H1 (cell line): Measurements from ENCODE around the gene DPP4. TPM values are rescaled to one million over a fixed set of nuclear protein-coding genes. Genes with fewer than 3 reads are reported as not detected.

ENCODE experiments used
- CTCF ChIA-PET: fragments of 300-600 bp; sonication (Branson Sonifier 250); formaldehyde crosslinking; loops from one replicate; lab custom pipeline; 2021; ENCODE audit not compliant: partially characterized antibody; lab: Charles Lee
- POLR2A ChIA-PET: fragments of 300-600 bp; sonication (Branson Sonifier 250); formaldehyde crosslinking; loops from one replicate; lab custom pipeline; 2021; ENCODE audit warnings: inconsistent platforms; ENCODE audit not compliant: partially characterized antibody; lab: Charles Lee
- DNase-seq, 2 experiments: peaks; one replicate each; pipeline versions ENCODE4 v3.0.0 to v3.0.0-alpha.2; 2010 to 2022; ENCODE audit warnings: low spot score in 2 of 2, low read depth in 1 of 2, mixed read lengths in 1 of 2
- FAIRE-seq: peaks from 2 replicates; lab custom pipeline; 2011; peaks lifted over from hg19 to GRCh38; lab: Jason Lieb, UNC
- H2AFZ ChIP-seq: 2 replicates; pipeline ENCODE4 v1.8.1; 2012; ENCODE audit warnings: low read length, inconsistent platforms
- H2AK5ac ChIP-seq: 2 replicates; pipeline ENCODE4 v1.6.1; 2013; ENCODE audit warnings: low read depth, low read length
- H2BK120ac ChIP-seq: replicated peaks from 2 replicates; pipeline ENCODE3; 2013; ENCODE audit warnings: low read depth, low read length, inconsistent platforms
- H2BK12ac ChIP-seq: 2 replicates; pipeline ENCODE4 v1.6.1; 2013; ENCODE audit warnings: low read depth, low read length
- H2BK15ac ChIP-seq: 2 replicates; pipeline ENCODE4 v1.6.1; 2013; ENCODE audit warnings: low read length
- H2BK20ac ChIP-seq: 2 replicates; pipeline ENCODE4 v1.6.1; 2013; ENCODE audit warnings: low read length
- H2BK5ac ChIP-seq: 2 replicates; pipeline ENCODE4 v1.6.1; 2013; ENCODE audit warnings: low read depth, low read length
- H3K14ac ChIP-seq: 2 replicates; pipeline ENCODE4 v1.6.1; 2013; ENCODE audit warnings: inconsistent platforms; ENCODE audit not compliant: insufficient read length
- H3K18ac ChIP-seq: 2 replicates; pipeline ENCODE4 v1.6.1; 2013; ENCODE audit warnings: low read length; ENCODE audit errors: extremely low read depth
- H3K23ac ChIP-seq: 2 replicates; pipeline ENCODE4 v1.6.1; 2013; ENCODE audit warnings: inconsistent platforms; ENCODE audit not compliant: insufficient read length
- H3K23me2 ChIP-seq: 2 replicates; pipeline ENCODE4 v1.6.1; 2013; ENCODE audit warnings: low read depth, low read length
- H3K27ac ChIP-seq: 2 replicates; pipeline ENCODE4 v1.6.1; 2011; ENCODE audit warnings: low read depth, low read length, inconsistent platforms
- H3K27me3 ChIP-seq, 4 experiments: replicated peaks in 1 of 4; 1 replicate in 1 of 4; 2 replicates in 3 of 4; pipeline versions ENCODE4 v1.6.1 to v1.8.1; 2011 to 2013; ENCODE audit warnings: low read length in 3 of 4, mild to moderate bottlenecking in 3 of 4, inconsistent platforms in 2 of 4, mixed read lengths in 2 of 4, moderate library complexity in 1 of 4; ENCODE audit not compliant: control insufficient read depth in 3 of 4, insufficient read depth in 3 of 4; ENCODE audit errors: extremely low read depth in 1 of 4
- H3K36me3 ChIP-seq, 4 experiments: 2 replicates each; pipeline versions ENCODE4 v1.6.1 to v1.8.1; 2011 to 2013; ENCODE audit warnings: mild to moderate bottlenecking in 4 of 4, low read length in 3 of 4, moderate library complexity in 2 of 4, control low read depth in 1 of 4, inconsistent platforms in 1 of 4; ENCODE audit not compliant: insufficient read depth in 4 of 4, control insufficient read depth in 2 of 4
- H3K4ac ChIP-seq: replicated peaks from 2 replicates; pipeline ENCODE3; 2013; ENCODE audit warnings: low read length, low read depth, mixed read lengths, inconsistent platforms; ENCODE audit not compliant: insufficient read length
- H3K4me1 ChIP-seq, 4 experiments: replicated peaks in 1 of 4; 1 replicate in 1 of 4; 2 replicates in 3 of 4; pipeline versions ENCODE4 v1.6.1 to v1.8.1; 2011 to 2013; ENCODE audit warnings: low read length in 3 of 4, inconsistent platforms in 2 of 4, mixed read lengths in 1 of 4; ENCODE audit not compliant: insufficient read depth in 4 of 4, control insufficient read depth in 3 of 4
- H3K4me2 ChIP-seq, 2 experiments: 2 replicates each; pipeline versions ENCODE4 v1.6.1 to v1.8.1; 2011 to 2013; ENCODE audit warnings: low read depth in 2 of 2, low read length in 2 of 2, control low read depth in 1 of 2, inconsistent platforms in 1 of 2, mild to moderate bottlenecking in 1 of 2; ENCODE audit not compliant: insufficient read depth in 1 of 2
- H3K4me3 ChIP-seq, 4 experiments: fragments of 200-600, 300-600 bp in 1 of 4; sonication (generic), shearing (Covaris generic), sonication (Bioruptor Twin) in 1 of 4; 2 replicates each; pipeline versions ENCODE4 v1.5.1 to v1.8.1; 2011 to 2016; ENCODE audit warnings: low read length in 4 of 4, low read depth in 3 of 4, control low read depth in 2 of 4, inconsistent platforms in 2 of 4, mild to moderate bottlenecking in 2 of 4, mixed read lengths in 1 of 4, moderate library complexity in 1 of 4; ENCODE audit not compliant: insufficient read depth in 2 of 4; ENCODE audit errors: extremely low read depth in 1 of 4
- H3K56ac ChIP-seq: replicated peaks from 2 replicates; pipeline ENCODE3; 2013; ENCODE audit warnings: low read depth, mild to moderate bottlenecking, mixed read lengths, low read length, inconsistent platforms; ENCODE audit not compliant: insufficient read length
- H3K79me1 ChIP-seq: 2 replicates; pipeline ENCODE4 v1.6.1; 2013; ENCODE audit warnings: low read depth, low read length, control low read depth
- H3K79me2 ChIP-seq, 2 experiments: 2 replicates each; pipeline versions ENCODE4 v1.6.1 to v1.8.1; 2012 to 2013; ENCODE audit warnings: low read length in 2 of 2, mild to moderate bottlenecking in 2 of 2, inconsistent platforms in 1 of 2; ENCODE audit not compliant: insufficient read depth in 2 of 2, control insufficient read depth in 1 of 2
- H3K9ac ChIP-seq, 4 experiments: replicated peaks in 1 of 4; 1 replicate in 1 of 4; 2 replicates in 3 of 4; pipeline versions ENCODE4 v1.6.1 to v1.8.1; 2011 to 2013; ENCODE audit warnings: low read depth in 3 of 4, low read length in 3 of 4, control low read depth in 2 of 4, mild to moderate bottlenecking in 2 of 4, moderate library complexity in 2 of 4, inconsistent platforms in 1 of 4; ENCODE audit errors: extremely low read depth in 1 of 4
- H3K9me3 ChIP-seq, 2 experiments: 2 replicates each; pipeline versions ENCODE4 v1.6.1 to v1.8.1; 2012 to 2013; ENCODE audit warnings: mild to moderate bottlenecking in 2 of 2, moderate library complexity in 2 of 2, control low read depth in 1 of 2, inconsistent platforms in 1 of 2, low read depth in 1 of 2, low read length in 1 of 2, mixed read lengths in 1 of 2; ENCODE audit not compliant: insufficient read depth in 2 of 2
- H4K20me1 ChIP-seq, 2 experiments: replicated peaks in 1 of 2; 2 replicates each; pipeline versions ENCODE3 to v1.8.1; 2011 to 2013; ENCODE audit warnings: inconsistent platforms in 2 of 2, low read length in 2 of 2, mild to moderate bottlenecking in 1 of 2; ENCODE audit not compliant: insufficient read depth in 2 of 2, control insufficient read depth in 1 of 2
- H4K5ac ChIP-seq: 2 replicates; pipeline ENCODE4 v1.6.1; 2013; ENCODE audit warnings: low read length, low read depth, mixed read lengths, inconsistent platforms; ENCODE audit not compliant: insufficient read length
- H4K8ac ChIP-seq: 2 replicates; pipeline ENCODE4 v1.8.0; 2013; ENCODE audit warnings: mild to moderate bottlenecking, moderate library complexity, low read length, inconsistent platforms; ENCODE audit not compliant: insufficient read depth; ENCODE audit errors: extremely low read depth
- H4K91ac ChIP-seq: replicated peaks from 2 replicates; pipeline ENCODE3; 2013; ENCODE audit warnings: low read length, mixed read lengths, inconsistent platforms; ENCODE audit not compliant: insufficient read length
- BCL11A ChIP-seq, 2 experiments: IDR thresholded peaks; one replicate each; pipeline ENCODE4 v1.6.1; 2011; ENCODE audit warnings: low read depth in 2 of 2, low read length in 2 of 2, mild to moderate bottlenecking in 2 of 2
- CHD2 ChIP-seq: IDR thresholded peaks from 2 replicates; pipeline ENCODE4 v1.6.1; 2012; ENCODE audit warnings: low read length, improper control_type of control experiment
- EZH2 ChIP-seq: fragments of 200-600 bp; sonication (generic); IDR thresholded peaks from 2 replicates; pipeline ENCODE4 v1.7.1; 2012; ENCODE audit warnings: low read depth, mild to moderate bottlenecking, moderate library complexity, low read length, inconsistent platforms; ENCODE audit not compliant: severe bottlenecking
- HDAC2 ChIP-seq, 2 experiments: fragments of 300-600 bp in 1 of 2; sonication (generic) in 1 of 2; IDR thresholded peaks; 2 replicates each; pipeline ENCODE4 v1.6.1; 2011 to 2012; ENCODE audit warnings: low read depth in 2 of 2, low read length in 2 of 2, mild to moderate bottlenecking in 2 of 2, moderate library complexity in 2 of 2, borderline replicate concordance in 1 of 2, inconsistent platforms in 1 of 2
- PHF8 ChIP-seq: fragments of 200-600 bp; sonication (generic); conservative IDR thresholded peaks from 2 replicates; pipeline ENCODE4 v1.7.1; 2012; ENCODE audit warnings: low read depth, mild to moderate bottlenecking, inconsistent platforms, low read length, moderate library complexity
- POU5F1 ChIP-seq: IDR thresholded peaks from 2 replicates; pipeline ENCODE4 v1.6.1; 2011; ENCODE audit warnings: low read depth, mild to moderate bottlenecking, low read length, moderate library complexity
- RBBP5 ChIP-seq: IDR thresholded peaks from 2 replicates; pipeline ENCODE4 v1.7.1; 2012; ENCODE audit warnings: low read depth, mild to moderate bottlenecking, inconsistent platforms, low read length, moderate library complexity, borderline replicate concordance
- RNF2 ChIP-seq: fragments of 200-900, 300-1000 bp; sonication (generic); IDR thresholded peaks from 2 replicates; pipeline ENCODE4 v1.7.1; 2016; ENCODE audit warnings: borderline replicate concordance, low read depth, mild to moderate bottlenecking, antibody characterized with exemption, low read length; ENCODE audit not compliant: poor library complexity, severe bottlenecking; ENCODE audit errors: missing control alignments
- SAP30 ChIP-seq: fragments of 300-600 bp; sonication (generic); IDR thresholded peaks from 2 replicates; pipeline ENCODE4 v1.7.1; 2012; ENCODE audit warnings: low read length, moderate library complexity, mild to moderate bottlenecking, inconsistent platforms; ENCODE audit not compliant: insufficient read depth, insufficient replicate concordance
- SIN3A ChIP-seq, 2 experiments: IDR thresholded peaks in 1 of 2; conservative IDR thresholded peaks in 1 of 2; 2 replicates each; pipeline ENCODE4 v1.6.1; 2011 to 2012; ENCODE audit warnings: low read length in 2 of 2, improper control_type of control experiment in 1 of 2, low read depth in 1 of 2, mild to moderate bottlenecking in 1 of 2
- SP2 ChIP-seq: IDR thresholded peaks from 2 replicates; pipeline ENCODE4 v1.6.1; 2012; ENCODE audit warnings: mild to moderate bottlenecking, low read length, inconsistent platforms
- TAF7 ChIP-seq: optimal IDR thresholded peaks from 2 replicates; pipeline ENCODE3; 2011; ENCODE audit warnings: low read depth, mild to moderate bottlenecking, inconsistent platforms, low read length, moderate library complexity, borderline replicate concordance
- TCF12 ChIP-seq: IDR thresholded peaks from 2 replicates; pipeline ENCODE4 v1.6.1; 2011; ENCODE audit warnings: low read depth, mild to moderate bottlenecking, low read length
- WGBS, 2 experiments: shearing (Covaris generic) in 1 of 2; methylation state at CpG; one replicate each; pipeline versions ENCODE4 v1.1.6 to v1.1.7; 2013 to 2015; ENCODE audit warnings: low lambda C conversion rate in 2 of 2, mixed read lengths in 2 of 2, inconsistent platforms in 1 of 2, low coverage in 1 of 2, missing lambda C conversion rate in 1 of 2; ENCODE audit not compliant: insufficient replicate concordance in 2 of 2, insufficient coverage in 1 of 2, insufficient read length in 1 of 2; ENCODE audit errors: extremely low coverage in 1 of 2, missing lambda C conversion rate in 1 of 2; 5-methylcytosine and 5-hydroxymethylcytosine counted together
- polyA plus RNA-seq, 7 experiments: library from polyadenylated mRNA; depleted of rRNA in 3 of 7; stranded (reverse) in 5 of 7; unstranded in 2 of 7; fragments of >200 nt in 5 of 7; fragments of 200-250 nt in 2 of 7; gene quantifications; 1 replicate in 5 of 7; 2 replicates in 1 of 7; 4 replicates in 1 of 7; pipeline versions ENCODE4 v1.2.1 to v1.2.3, GENCODE V29; 2011 to 2013; ENCODE audit warnings: missing spikeins in 2 of 7, mixed read lengths in 2 of 7
- total RNA-seq: library from RNA; stranded (reverse); fragmentation: NEBNext Ultra II Directional; extraction: Animal tissue kit (Norgen Biotek cat#: 25700); gene quantifications from 2 replicates; pipeline ENCODE4 v1.2.1, GENCODE V29; 2021

DPP4 gene
- total and polyA plus RNA-seq, 2 of the 8 experiments (the other 6 are each of a cell fraction or from before 2014, with no cell fraction given), result 1.3 to 3.1 TPM

GRCh38 chr2:161961061-161961460 lies 113.0 kb downstream of the DPP4 start:
- Histone ChIP-seq H4K8ac (no peak overlapping the region), H2BK15ac (no peak overlapping the region), H3K9me3 (no peaks in the 10 kb centered on the region), H3K14ac (no peak overlapping the region), H3K79me2 (no peaks in the 10 kb centered on the region), H2AK5ac (no peak overlapping the region), H4K20me1 (no peaks in the 10 kb centered on the region), H2BK12ac (no peak overlapping the region), H2BK20ac (no peak overlapping the region), H4K91ac (no peak overlapping the region), H3K4me1 (0 out of 7 replicates have a peak, but pooled peaks cover 0 to 4% (median 0%) of the 10 kb centered on the region in 4 experiments), H3K23ac (no peak overlapping the region), H3K36me3 (no peaks in the 10 kb centered on the region), H3K79me1 (no peaks in the 10 kb centered on the region), H2AFZ (no peak overlapping the region), H3K18ac (no peak overlapping the region), H3K23me2 (no peaks in the 10 kb centered on the region), H3K56ac (no peak overlapping the region), H3K4me3 (no peak overlapping the region), H3K4me2 (no peak overlapping the region), H2BK120ac (no peak overlapping the region), H3K9ac (no peak overlapping the region), H4K5ac (no peak overlapping the region), H2BK5ac (no peak overlapping the region), H3K4ac (no peak overlapping the region), H3K27me3 (no peaks in the 10 kb centered on the region), H3K27ac (no peak overlapping the region)
- 91% methylated on average over 2 of the region's 2 CpGs; no CpG with 5 or more reads in 1 of the 2 experiments for WGBS, 2 experiments
- ChIA-PET POLR2A (no interaction called here), CTCF (no interaction called here)
- FAIRE-seq (no peak), DNase-seq (no peak)
- TF ChIP-seq RBBP5, result no peak
- TF ChIP-seq BCL11A (IDR thresholded peaks at IDR 0.05; ENCODE audit: low read depth in 2 of 2, low read length in 2 of 2), result no peak
- TF ChIP-seq TCF12, result no peak
- no peak for TF ChIP-seq SP2
- TF ChIP-seq PHF8, result no peak
- TF ChIP-seq EZH2, result no peak
- no peak for TF ChIP-seq SAP30
- no peak for TF ChIP-seq POU5F1
- TF ChIP-seq SIN3A (conservative IDR thresholded peaks at IDR 0.05 in 1 of 2, IDR thresholded peaks at IDR 0.05 in 1 of 2; ENCODE audit: low read depth in 1 of 2, low read length in 2 of 2), result no peak
- TF ChIP-seq RNF2, result no peak
- no peak for TF ChIP-seq TAF7
- TF ChIP-seq CHD2, result no peak
- TF ChIP-seq HDAC2 (IDR thresholded peaks at IDR 0.05; ENCODE audit: borderline replicate concordance in 1 of 2, low read depth in 2 of 2, low read length in 2 of 2), result no peak
